HEK293T (cell line): ENCODE measurements around the gene NOL4L.

ENCODE experiments used
- BHLHE40 ChIP-seq: fragments of 450-650 bp; IDR thresholded peaks from 2 replicates; pipeline ENCODE4 v1.6.1; 2016; ENCODE audit warnings: mild to moderate bottlenecking, moderate library complexity, borderline replicate concordance
- CTBP1 ChIP-seq: fragments of 450-650 bp; IDR thresholded peaks from 2 replicates; pipeline ENCODE4 v1.6.1; 2016; ENCODE audit warnings: borderline replicate concordance
- ELF4 ChIP-seq: fragments of 450-650 bp; IDR thresholded peaks from 2 replicates; pipeline ENCODE4 v1.6.1; 2017; ENCODE audit warnings: antibody characterized with exemption
- FOXA1 ChIP-seq: fragments of 450-650 bp; IDR thresholded peaks from 2 replicates; pipeline ENCODE4 v1.6.1; 2016; ENCODE audit warnings: mild to moderate bottlenecking
- FOXK2 ChIP-seq: fragments of 450-650 bp; IDR thresholded peaks from 2 replicates; pipeline ENCODE4 v1.6.1; 2016; ENCODE audit warnings: mild to moderate bottlenecking
- FOXM1 ChIP-seq: fragments of 450-650 bp; IDR thresholded peaks from 2 replicates; pipeline ENCODE4 v1.6.1; 2017; ENCODE audit warnings: mild to moderate bottlenecking, borderline replicate concordance
- HDGF ChIP-seq: fragments of 450-650 bp; IDR thresholded peaks from 2 replicates; pipeline ENCODE4 v1.6.1; 2017; ENCODE audit warnings: antibody characterized with exemption, borderline replicate concordance
- L3MBTL2 ChIP-seq: fragments of 450-650 bp; conservative IDR thresholded peaks from 2 replicates; pipeline ENCODE4 v1.6.1; 2016; ENCODE audit warnings: mild to moderate bottlenecking
- NFRKB ChIP-seq: fragments of 450-650 bp; IDR thresholded peaks from 2 replicates; pipeline ENCODE4 v1.6.1; 2016; ENCODE audit warnings: mild to moderate bottlenecking, moderate library complexity
- PKNOX1 ChIP-seq: fragments of 450-650 bp; IDR thresholded peaks from 2 replicates; pipeline ENCODE4 v1.6.1; 2016
- SP1 ChIP-seq: fragments of 450-650 bp; IDR thresholded peaks from 2 replicates; pipeline ENCODE4 v1.6.1; 2017
- TARDBP ChIP-seq: fragments of 450-650 bp; IDR thresholded peaks from 2 replicates; pipeline ENCODE4 v1.6.1; 2016
- ZNF384 ChIP-seq: fragments of 450-650 bp; IDR thresholded peaks from 2 replicates; pipeline ENCODE4 v1.6.1; 2016

GRCh38 chr20:32444474-32445220 is 140.5 kb downstream of the NOL4L start:
- TF ChIP-seq CTBP1: no peak
- no peak for TF ChIP-seq PKNOX1
- TF ChIP-seq FOXA1: no peak
- no peak for TF ChIP-seq FOXM1
- no peak for TF ChIP-seq HDGF
- TF ChIP-seq TARDBP: no peak
- no peak for TF ChIP-seq FOXK2
- no peak for TF ChIP-seq ELF4
- no peak for TF ChIP-seq NFRKB
- TF ChIP-seq SP1: no peak
- no peak for TF ChIP-seq L3MBTL2
- no peak for TF ChIP-seq BHLHE40
- no peak for TF ChIP-seq ZNF384
